B cell (primary cell): ENCODE measurements around the gene NACAD. TPM values are rescaled to one million over a fixed set of nuclear protein-coding genes. Genes with fewer than 3 reads are reported as not detected.

ENCODE experiments used
- ATAC-seq: fragments of 200-7000 bp; cut with Tn5 transposase; one replicate; pipeline ENCODE4 v1.10.0; 2021; ENCODE audit warnings: low read depth, mild to moderate bottlenecking, moderate number of reproducible peaks, moderate library complexity
- CTCF ChIA-PET: fragments of 350-600 bp; sonication (Branson Sonifier 250); formaldehyde crosslinking; loops from one replicate; lab custom pipeline; 2021; ENCODE audit warnings: antibody characterized with exemption, inconsistent platforms; lab: Charles Lee
- POLR2A ChIA-PET: fragments of 350-600 bp; sonication (Branson Sonifier 250); formaldehyde crosslinking; loops from one replicate; lab custom pipeline; 2021; ENCODE audit warnings: antibody characterized with exemption; lab: Charles Lee
- DNase-seq: peaks from one replicate; pipeline ENCODE4 v3.0.0; 2013
- H2AFZ ChIP-seq: 2 replicates; pipeline ENCODE4 v1.6.1; 2012; ENCODE audit warnings: mild to moderate bottlenecking, low read depth, low read length; ENCODE audit not compliant: insufficient read depth, poor library complexity, severe bottlenecking
- H3K27ac ChIP-seq, 2 donors: 1 replicate in 1 of 2; 2 replicates in 1 of 2; pipeline ENCODE4 v1.5.1; 2012 to 2013; ENCODE audit warnings: low read length in 2 of 2, mild to moderate bottlenecking in 2 of 2, moderate library complexity in 1 of 2
- H3K27me3 ChIP-seq, 4 experiments: fragments of 200-600 bp in 1 of 4; sonication (generic) in 1 of 4; replicated peaks in 1 of 4; 1 replicate in 2 of 4; 2 replicates in 2 of 4; pipeline versions ENCODE4 v1.6.1 to v1.7.0; 2013 to 2016; ENCODE audit warnings: low read length in 3 of 4, mild to moderate bottlenecking in 2 of 4, mixed read lengths in 1 of 4, moderate library complexity in 1 of 4; ENCODE audit not compliant: insufficient read depth in 4 of 4, control insufficient read depth in 3 of 4; ENCODE audit errors: control extremely low read depth in 1 of 4
- H3K36me3 ChIP-seq, 2 experiments: replicated peaks in 1 of 2; 1 replicate in 1 of 2; 2 replicates in 1 of 2; pipeline versions ENCODE4 v1.6.1 to v1.7.1; 2013; ENCODE audit warnings: low read length in 1 of 2; ENCODE audit not compliant: insufficient read depth in 2 of 2, control insufficient read depth in 1 of 2; ENCODE audit errors: control extremely low read depth in 1 of 2, extremely low read depth in 1 of 2
- H3K4me1 ChIP-seq, 2 donors: fragments of 200-600 bp in 1 of 2; sonication (generic) in 1 of 2; 1 replicate in 1 of 2; 2 replicates in 1 of 2; pipeline versions ENCODE4 v1.5.1 to v1.6.1; 2013 to 2017; ENCODE audit warnings: low read length in 2 of 2; ENCODE audit not compliant: control insufficient read depth in 2 of 2, insufficient read depth in 2 of 2
- H3K4me2 ChIP-seq: replicated peaks from 2 replicates; pipeline ENCODE3; 2012; ENCODE audit warnings: mild to moderate bottlenecking, low read depth, low read length; ENCODE audit not compliant: poor library complexity, severe bottlenecking
- H3K4me3 ChIP-seq, 5 experiments: fragments of 200-600 bp in 1 of 5; sonication (generic) in 1 of 5; 1 replicate in 3 of 5; 2 replicates in 2 of 5; pipeline versions ENCODE4 v1.5.1 to v1.7.0; 2011 to 2016; ENCODE audit warnings: low read length in 4 of 5, mild to moderate bottlenecking in 4 of 5, low read depth in 2 of 5, control low read depth in 1 of 5, moderate library complexity in 1 of 5; ENCODE audit not compliant: insufficient read depth in 1 of 5; ENCODE audit errors: control extremely low read depth in 1 of 5, extremely low read depth in 1 of 5
- H3K79me2 ChIP-seq: fragments of 200-600 bp; sonication (generic); one replicate; pipeline ENCODE4 v1.6.0; 2016; ENCODE audit warnings: low read length; ENCODE audit not compliant: control insufficient read depth, insufficient read depth
- H3K9ac ChIP-seq: fragments of 200-600 bp; sonication (generic); 2 replicates; pipeline ENCODE4 v1.6.1; 2017; ENCODE audit warnings: mild to moderate bottlenecking, low read length, moderate library complexity
- H3K9me3 ChIP-seq, 3 donors: one replicate each; pipeline versions ENCODE4 v1.6.1 to v1.7.1; 2013; ENCODE audit warnings: low read length in 2 of 3; ENCODE audit not compliant: control insufficient read depth in 2 of 3, insufficient read depth in 1 of 3; ENCODE audit errors: control extremely low read depth in 1 of 3
- H4K20me1 ChIP-seq: 2 replicates; pipeline ENCODE4 v1.6.0; 2012; ENCODE audit warnings: mild to moderate bottlenecking, low read length; ENCODE audit not compliant: insufficient read depth, control insufficient read depth, poor library complexity, severe bottlenecking
- H3K27ac Mint-ChIP-seq: one replicate; pipeline ENCODE4 v1.8.0; 2021; ENCODE audit warnings: mixed read lengths
- H3K27me3 Mint-ChIP-seq: one replicate; pipeline ENCODE4 v1.8.0; 2021; ENCODE audit warnings: mixed read lengths
- H3K4me1 Mint-ChIP-seq: one replicate; pipeline ENCODE4 v1.8.0; 2021; ENCODE audit warnings: mixed read lengths
- H3K4me3 Mint-ChIP-seq: one replicate; pipeline ENCODE4 v1.8.0; 2021; ENCODE audit warnings: mixed read lengths
- H3K9me3 Mint-ChIP-seq: one replicate; pipeline ENCODE4 v1.8.0; 2022; ENCODE audit warnings: mixed read lengths; ENCODE audit not compliant: insufficient read depth
- EZH2 ChIP-seq: IDR thresholded peaks from 2 replicates; pipeline ENCODE4 v1.6.1; 2012; ENCODE audit warnings: borderline replicate concordance, low read depth, mild to moderate bottlenecking, moderate library complexity, low read length; ENCODE audit not compliant: insufficient read depth, poor library complexity, severe bottlenecking
- WGBS: methylation state at CpG from one replicate; pipeline ENCODE4 v1.1.5; 2013; ENCODE audit warnings: missing lambda C conversion rate; ENCODE audit not compliant: insufficient coverage; 5-methylcytosine and 5-hydroxymethylcytosine counted together
- intact Hi-C: fragments of 100-400 bp; cut with micrococcal nuclease; formaldehyde crosslinking; loops from one replicate; pipeline ENCODE4 v1.10.0; 2022
- polyA plus RNA-seq: library from polyadenylated mRNA; depleted of rRNA; stranded (reverse); fragments of >200 nt; gene quantifications from 2 replicates; pipeline ENCODE4 v1.2.3, GENCODE V29; 2012
- total RNA-seq, 2 donors: library from RNA; stranded (reverse); fragments of 120-200 nt in 1 of 2; gene quantifications; 1 replicate in 1 of 2; 2 replicates in 1 of 2; pipeline versions ENCODE4 v1.2.3 to v1.2.4, GENCODE V29; 2013 to 2022
- TF ChIP-seq, protein P1 (sequence below): fragments of 200-600 bp; IDR thresholded peaks from one replicate; pipeline ENCODE4 v1.8.0; 2022; ENCODE audit warnings: antibody characterized with exemption, mild to moderate bottlenecking

The NACAD gene
- total and polyA plus RNA-seq, 2 donors (not counting 1 experiment from before 2014, with no cell fraction given), result 0.04 to 0.49 TPM

DNA sequence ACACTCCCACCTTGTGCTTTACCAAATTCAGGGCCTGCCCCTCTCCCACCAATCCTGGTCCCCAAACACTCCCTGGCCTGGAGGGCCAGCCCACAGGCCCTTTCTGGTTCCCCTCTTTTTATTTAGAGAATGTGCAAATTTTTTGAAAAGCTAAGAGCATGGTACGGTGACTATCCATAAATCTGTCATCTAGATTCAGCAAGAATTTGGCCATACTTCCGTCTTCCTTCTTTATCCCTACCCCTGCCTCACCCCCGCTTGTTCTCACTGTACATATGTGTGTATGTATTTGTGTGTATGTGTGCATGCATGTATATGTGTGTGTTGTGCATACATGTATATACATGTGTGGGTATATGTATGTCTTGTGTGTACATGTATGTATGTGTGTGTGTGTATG is 30.8 kb upstream of the NACAD start:
- Mint-ChIP-seq H3K4me1 (peaks cover 7% of the 10 kb centered on the region), H3K27me3 (peaks cover 4% of the 10 kb centered on the region), H3K4me3 (no peak overlapping the region), H3K9me3 (no peaks in the 10 kb centered on the region), H3K27ac (no peak overlapping the region)
- TF ChIP-seq EZH2, result no peak
- TF ChIP-seq, protein P1, sequence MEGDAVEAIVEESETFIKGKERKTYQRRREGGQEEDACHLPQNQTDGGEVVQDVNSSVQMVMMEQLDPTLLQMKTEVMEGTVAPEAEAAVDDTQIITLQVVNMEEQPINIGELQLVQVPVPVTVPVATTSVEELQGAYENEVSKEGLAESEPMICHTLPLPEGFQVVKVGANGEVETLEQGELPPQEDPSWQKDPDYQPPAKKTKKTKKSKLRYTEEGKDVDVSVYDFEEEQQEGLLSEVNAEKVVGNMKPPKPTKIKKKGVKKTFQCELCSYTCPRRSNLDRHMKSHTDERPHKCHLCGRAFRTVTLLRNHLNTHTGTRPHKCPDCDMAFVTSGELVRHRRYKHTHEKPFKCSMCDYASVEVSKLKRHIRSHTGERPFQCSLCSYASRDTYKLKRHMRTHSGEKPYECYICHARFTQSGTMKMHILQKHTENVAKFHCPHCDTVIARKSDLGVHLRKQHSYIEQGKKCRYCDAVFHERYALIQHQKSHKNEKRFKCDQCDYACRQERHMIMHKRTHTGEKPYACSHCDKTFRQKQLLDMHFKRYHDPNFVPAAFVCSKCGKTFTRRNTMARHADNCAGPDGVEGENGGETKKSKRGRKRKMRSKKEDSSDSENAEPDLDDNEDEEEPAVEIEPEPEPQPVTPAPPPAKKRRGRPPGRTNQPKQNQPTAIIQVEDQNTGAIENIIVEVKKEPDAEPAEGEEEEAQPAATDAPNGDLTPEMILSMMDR, result no peak
- Histone ChIP-seq H3K4me1 (peaks cover 0 to 20% of the 10 kb centered on the region in 2 donors), H4K20me1 (no peaks in the 10 kb centered on the region), H3K27me3 (peaks cover 0 to 5% (median 0%) of the 10 kb centered on the region in 4 experiments), H3K9me3 (no peaks in the 10 kb centered on the region), H3K4me2 (no peak overlapping the region), H2AFZ (no peak overlapping the region), H3K9ac (no peak overlapping the region), H3K36me3 (no peaks in the 10 kb centered on the region), H3K27ac (no peak overlapping the region), H3K4me3 (no peak overlapping the region), H3K79me2 (no peaks in the 10 kb centered on the region)
- CTCF ChIA-PET, result no interaction called here
- intact Hi-C loops, result no loop called here
- ATAC-seq (no peak), DNase-seq (no peak)
- POLR2A ChIA-PET, result no interaction called here
- WGBS, result no CpG with 5 or more reads among the region's 3 CpGs

DNA sequence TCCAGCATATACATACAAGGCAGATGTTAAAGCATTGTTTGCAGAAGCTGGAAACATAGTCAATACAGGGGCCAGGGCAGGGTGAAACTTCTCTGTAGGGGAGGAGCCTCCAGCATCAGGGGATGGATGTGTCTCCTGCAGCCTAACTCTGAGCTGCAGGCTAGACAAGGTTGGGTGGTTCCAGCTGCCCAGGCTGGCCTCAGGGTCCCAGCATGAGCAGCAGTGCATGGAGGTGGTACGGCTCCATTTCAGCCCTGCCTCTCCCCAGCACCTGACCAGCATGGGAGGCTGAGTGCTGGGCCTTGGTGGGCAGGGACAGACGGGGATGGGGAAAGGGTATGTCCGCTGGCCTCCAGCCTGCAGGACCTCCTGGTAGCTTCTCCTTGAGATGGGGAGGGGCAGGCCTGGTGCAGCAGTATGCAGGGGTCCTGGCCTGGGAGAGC is 30.1 kb upstream of the NACAD start:
- Histone ChIP-seq H3K4me2 (no peak overlapping the region), H3K27me3 (peaks cover 0 to 5% (median 0%) of the 10 kb centered on the region in 4 experiments), H4K20me1 (no peaks in the 10 kb centered on the region), H3K4me1 (peaks cover 0 to 20% of the 10 kb centered on the region in 2 donors), H2AFZ (no peak overlapping the region), H3K79me2 (no peaks in the 10 kb centered on the region), H3K9ac (no peak overlapping the region), H3K9me3 (no peaks in the 10 kb centered on the region), H3K4me3 (no peak overlapping the region), H3K36me3 (no peaks in the 10 kb centered on the region), H3K27ac (no peak overlapping the region)
- CTCF ChIA-PET, result no interaction called here
- Mint-ChIP-seq H3K4me1 (peaks cover 7% of the 10 kb centered on the region), H3K27ac (no peak overlapping the region), H3K4me3 (no peak overlapping the region), H3K9me3 (no peaks in the 10 kb centered on the region), H3K27me3 (peaks cover 4% of the 10 kb centered on the region)
- no peak for ATAC-seq
- WGBS, result 42% methylated on average over 3 of the region's 3 CpGs
- POLR2A ChIA-PET, result no interaction called here
- intact Hi-C loops, result no loop called here
- TF ChIP-seq EZH2, result no peak
- TF ChIP-seq, protein P1, result no peak
- no peak for DNase-seq
